Urothelium cell line (cell line): ENCODE results near the gene POF1B.

ENCODE experiments used
- DNase-seq: peaks from one replicate; pipeline ENCODE4 v3.0.0; 2011; ENCODE audit warnings: low spot score, mixed read lengths
- FAIRE-seq: peaks from 2 replicates; lab custom pipeline; 2011; peaks lifted over from hg19 to GRCh38; lab: Jason Lieb, UNC

POF1B gene

GRCh38 chrX:85243761-85244449 is 135.6 kb downstream of the POF1B start, which contains the start of the genes SATL1 and ZNF711:
SATL1 (minus strand) TSS chrX:85243779; CDS start chrX:85108968, 134,811 bp downstream.
ZNF711 (plus strand) TSS chrX:85243991; CDS start chrX:85247573, 3,582 bp downstream.
- no peak for FAIRE-seq
- DNase-seq: peak; percentile 60

- DNase-seq (peak; percentile 4), FAIRE-seq (no peak)
These were observed 136.3 kb downstream of the POF1B start for GRCh38 chrX:85243155-85243554.
